K562 treated with DMSO at 1 percent for 48 hours (cell line): ENCODE results near the gene SLC25A10. TPM values are rescaled to one million over a fixed set of nuclear protein-coding genes. Genes with fewer than 3 reads are reported as not detected.

ENCODE experiments used
- total RNA-seq: library from RNA; unstranded; fragments of 300-600 nt; gene quantifications from 2 replicates; pipeline ENCODE4 v1.2.3, GENCODE V29; 2022; ENCODE audit warnings: low replicate concordance; ENCODE audit errors: extremely low read depth

Gene SLC25A10, protein sequence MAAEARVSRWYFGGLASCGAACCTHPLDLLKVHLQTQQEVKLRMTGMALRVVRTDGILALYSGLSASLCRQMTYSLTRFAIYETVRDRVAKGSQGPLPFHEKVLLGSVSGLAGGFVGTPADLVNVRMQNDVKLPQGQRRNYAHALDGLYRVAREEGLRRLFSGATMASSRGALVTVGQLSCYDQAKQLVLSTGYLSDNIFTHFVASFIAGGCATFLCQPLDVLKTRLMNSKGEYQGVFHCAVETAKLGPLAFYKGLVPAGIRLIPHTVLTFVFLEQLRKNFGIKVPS
- not detected in 2 replicates for total RNA-seq

DNA sequence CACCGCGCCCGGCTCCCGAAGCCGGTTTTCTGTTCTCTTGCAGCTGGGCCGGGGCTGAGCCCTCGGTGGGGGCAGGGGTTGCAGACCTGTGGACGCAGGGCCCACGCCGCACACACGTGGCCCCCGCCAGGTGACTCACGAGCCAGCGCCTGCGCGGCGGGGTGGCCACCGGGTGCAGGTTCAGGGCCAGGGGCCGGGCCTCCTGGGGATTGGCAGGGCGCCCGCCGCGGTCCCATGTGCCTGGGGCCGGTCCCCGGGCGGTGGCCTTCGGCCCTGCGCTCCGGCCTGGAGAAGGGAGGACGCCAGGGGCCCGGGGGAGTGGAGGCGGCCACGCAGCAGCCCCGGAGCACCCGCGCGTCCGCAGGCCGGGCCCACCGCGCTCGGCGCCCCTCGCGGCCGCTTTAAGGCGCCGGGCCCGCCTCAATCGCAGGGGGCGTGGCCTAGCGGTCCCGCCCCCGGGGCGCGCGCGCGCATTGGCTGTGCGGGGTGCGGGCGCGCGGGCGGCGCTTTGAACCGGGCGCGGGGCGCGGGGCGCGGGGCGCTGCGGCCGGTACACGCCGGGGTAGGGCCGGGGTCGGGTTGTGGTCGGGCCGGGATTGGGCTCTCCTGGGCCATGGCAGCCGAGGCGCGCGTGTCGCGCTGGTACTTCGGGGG lies at the start of gene SLC25A10:
Gene SLC25A10, plus strand, starts transcription at position 471 of the 654 bp plus-strand sequence. Its CDS starts 143 bp downstream, at position 614.

DNA sequence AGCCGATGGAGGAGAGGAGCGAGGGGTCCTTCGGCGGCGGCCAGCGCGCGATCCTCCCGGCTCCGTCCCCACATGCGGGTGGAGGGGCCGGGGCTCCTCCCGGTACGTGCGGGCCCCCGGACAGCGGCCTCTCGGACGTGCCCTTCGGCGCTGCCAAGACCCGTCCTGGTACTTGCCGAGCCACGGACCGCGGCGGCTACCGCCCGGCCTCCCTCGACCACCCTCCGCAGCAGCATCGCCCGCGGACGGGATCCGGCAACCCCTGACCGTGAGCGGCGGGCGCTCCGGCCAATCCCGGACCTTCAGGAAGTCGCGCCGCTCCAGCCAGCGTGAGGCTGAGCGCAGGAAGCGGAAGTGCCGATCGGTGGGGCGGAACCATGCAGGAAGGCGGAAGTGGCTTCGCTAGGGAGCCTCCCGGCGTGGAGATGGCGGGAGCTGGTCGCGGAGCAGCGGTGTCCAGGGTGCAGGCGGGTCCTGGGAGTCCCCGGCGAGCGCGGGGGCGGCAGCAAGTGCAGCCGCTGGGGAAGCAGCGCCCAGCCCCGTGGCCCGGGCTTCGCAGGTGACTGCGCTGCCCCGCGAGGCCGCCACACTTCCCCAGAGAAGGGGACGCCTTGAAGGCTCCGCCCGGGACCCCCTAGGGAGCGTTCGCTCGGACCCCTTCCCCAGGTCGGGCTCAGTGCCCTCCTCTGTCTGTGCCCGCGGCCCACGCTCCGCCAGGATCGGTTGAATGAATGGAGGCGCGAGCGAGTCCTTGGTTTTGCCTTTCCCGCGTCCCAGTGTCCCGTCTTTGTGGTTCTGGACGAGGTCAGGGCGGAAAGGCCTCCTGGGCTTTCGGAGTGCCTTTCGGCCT lies 45.5 kb upstream of the SLC25A10 start, which contains the start of the genes CCDC137 and OXLD1:
Gene CCDC137, plus strand, starts transcription at position 396 of the 850 bp plus-strand sequence. Its CDS starts 30 bp downstream, at position 426.
Gene OXLD1, minus strand, starts transcription at position 264 of the 850 bp plus-strand sequence. Its CDS starts 28 bp downstream, at position 236.

DNA sequence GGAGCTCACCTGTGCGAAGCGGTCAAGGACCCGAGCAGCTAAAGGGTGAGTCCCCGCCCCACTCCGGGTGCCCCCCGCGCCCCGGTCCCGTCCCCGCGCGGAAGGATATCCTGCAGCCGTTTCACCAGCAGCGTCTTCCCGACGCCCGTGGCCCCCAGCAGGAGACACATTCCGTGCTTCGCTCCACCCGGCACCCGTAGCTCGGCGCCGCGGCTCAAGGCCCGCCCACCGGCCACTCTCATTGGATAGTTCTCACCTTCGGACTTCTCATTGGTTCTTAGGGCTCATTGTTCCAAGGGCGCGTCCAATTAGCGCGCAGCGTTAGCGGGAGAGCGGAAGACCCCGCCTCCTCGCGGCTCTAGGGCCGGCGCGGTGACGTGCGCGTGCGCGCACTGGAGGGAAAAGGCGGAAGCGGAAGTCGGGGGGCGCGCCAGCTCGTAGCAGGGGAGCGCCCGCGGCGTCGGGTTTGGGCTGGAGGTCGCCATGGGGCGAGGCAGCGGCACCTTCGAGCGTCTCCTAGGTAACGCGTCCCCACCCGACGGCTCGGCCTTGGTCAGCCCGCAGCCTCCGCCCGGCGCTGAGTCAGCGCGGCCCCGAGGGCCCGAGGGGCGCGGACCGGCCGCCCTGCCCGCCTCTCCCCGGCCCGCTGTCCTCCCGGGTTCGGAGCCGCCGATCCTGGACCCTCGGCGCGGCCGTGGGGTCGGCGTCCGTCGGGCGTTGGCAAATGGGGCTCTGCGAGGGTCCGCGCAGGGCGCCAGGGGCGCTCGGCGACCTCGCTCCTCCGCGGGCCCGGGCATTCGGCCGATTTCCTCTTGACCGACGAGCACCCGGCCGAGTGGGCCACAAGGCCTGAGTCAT lies 28.3 kb upstream of the SLC25A10 start, which contains the start of the genes ARL16 and HGS:
Gene ARL16, minus strand, starts transcription at position 214 of the 858 bp plus-strand sequence. Its CDS starts 44 bp downstream, at position 170.
Gene HGS, plus strand, starts transcription at position 428 of the 858 bp plus-strand sequence. Its CDS starts 56 bp downstream, at position 484.

DNA sequence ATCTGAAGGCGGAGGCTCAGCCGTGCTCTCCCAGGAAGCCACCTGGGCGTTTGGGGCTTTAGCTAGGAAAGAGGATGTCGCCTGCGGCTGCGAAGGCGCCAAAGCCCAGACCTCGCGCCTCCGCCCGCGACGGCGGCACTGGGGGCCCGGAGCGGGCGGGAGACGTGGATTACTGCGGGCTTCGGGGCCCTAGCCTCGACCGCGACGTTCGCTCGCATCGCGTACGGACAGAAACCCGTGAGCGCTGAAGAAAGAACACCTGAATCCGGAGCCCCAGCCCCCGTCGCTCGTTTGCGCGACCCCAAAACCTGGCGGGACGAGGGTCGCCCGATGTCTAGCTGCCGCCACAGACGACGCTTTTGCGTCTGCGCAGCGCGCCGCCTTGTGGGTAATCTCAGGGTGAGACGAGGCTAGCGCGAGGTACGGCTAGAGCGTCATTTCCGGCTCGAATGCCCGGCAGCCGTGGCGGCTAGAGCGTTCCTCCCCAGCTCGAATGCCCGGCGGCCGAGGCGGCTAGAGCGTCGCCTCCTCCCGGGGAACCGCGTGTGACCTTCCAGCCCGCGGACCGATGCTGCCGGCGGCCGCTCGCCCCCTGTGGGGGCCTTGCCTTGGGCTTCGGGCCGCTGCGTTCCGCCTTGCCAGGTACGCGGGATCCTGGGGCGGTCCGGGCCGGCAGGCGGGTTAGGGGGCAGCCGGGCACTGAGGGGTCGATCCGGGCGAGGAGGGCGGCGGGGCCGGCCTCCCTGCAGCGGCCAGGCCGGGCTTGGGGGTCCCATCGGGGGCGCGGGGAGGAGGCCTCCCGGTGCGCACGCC lies 8.9 kb upstream of the SLC25A10 start, which contains the start of gene MRPL12:
Gene MRPL12, plus strand, starts transcription at position 434 of the 813 bp plus-strand sequence. Its CDS starts 135 bp downstream, at position 569.

Other genes starting within 250 kb of the SLC25A10 start
- 609 and 621 TPM in 2 replicates for gene ACTG1, start 199.5 kb upstream of the SLC25A10 start, total RNA-seq
- not detected in 2 replicates for gene FSCN2, start 183.9 kb upstream of the SLC25A10 start, total RNA-seq
- not detected in 2 replicates for gene FAAP100, start 159.9 kb upstream of the SLC25A10 start, total RNA-seq
- gene NPLOC4, start 75.2 kb upstream of the SLC25A10 start, total RNA-seq = not detected in 2 replicates
- gene TSPAN10, start 75.1 kb upstream of the SLC25A10 start, total RNA-seq = not detected in 2 replicates
- not detected in 2 replicates for gene PDE6G, start 55.7 kb upstream of the SLC25A10 start, total RNA-seq
- gene OXLD1, start 45.7 kb upstream of the SLC25A10 start, total RNA-seq = not detected in 2 replicates
- gene CCDC137, start 45.5 kb upstream of the SLC25A10 start, total RNA-seq = not detected in 2 replicates
- not detected in 2 replicates for gene ARL16, start 28.5 kb upstream of the SLC25A10 start, total RNA-seq
- not detected in 2 replicates for gene HGS, start 28.3 kb upstream of the SLC25A10 start, total RNA-seq
- gene MRPL12, start 8.9 kb upstream of the SLC25A10 start, total RNA-seq = not detected in 2 replicates
- not detected in 2 replicates for gene GCGR, start 91.9 kb downstream of the SLC25A10 start, total RNA-seq
- not detected in 2 replicates for gene MCRIP1, start 121.0 kb downstream of the SLC25A10 start, total RNA-seq
- not detected in 2 replicates for gene PPP1R27, start 122.8 kb downstream of the SLC25A10 start, total RNA-seq
- 1,566 TPM in 1 of 2 replicates, not detected in the other for gene P4HB, start 148.3 kb downstream of the SLC25A10 start, total RNA-seq
- 847 TPM in 1 of 2 replicates, not detected in the other for gene ARHGDIA, start 159.1 kb downstream of the SLC25A10 start, total RNA-seq
- gene ALYREF, start 179.3 kb downstream of the SLC25A10 start, total RNA-seq = not detected in 2 replicates
- 1,946 TPM in 1 of 2 replicates, not detected in the other for gene ANAPC11, start 179.4 kb downstream of the SLC25A10 start, total RNA-seq
- not detected in 2 replicates for gene NPB, start 190.0 kb downstream of the SLC25A10 start, total RNA-seq
- gene PCYT2, start 199.1 kb downstream of the SLC25A10 start, total RNA-seq = not detected in 2 replicates
- gene SIRT7, start 205.9 kb downstream of the SLC25A10 start, total RNA-seq = not detected in 2 replicates
- not detected in 2 replicates for gene MAFG, start 215.5 kb downstream of the SLC25A10 start, total RNA-seq
- gene PYCR1, start 225.0 kb downstream of the SLC25A10 start, total RNA-seq = not detected in 2 replicates
- not detected in 2 replicates for gene MYADML2, start 234.9 kb downstream of the SLC25A10 start, total RNA-seq
- gene NOTUM, start 248.9 kb downstream of the SLC25A10 start, total RNA-seq = not detected in 2 replicates